Subcutaneous adipose tissue (tissue), 4 donors: ENCODE results near the gene SLC22A16. TPM values are rescaled to one million over a fixed set of nuclear protein-coding genes. Genes with fewer than 3 reads are reported as not detected.

Experiments used
- CTCF ChIP-seq: fragments of 450-650 bp; IDR thresholded peaks from one replicate; pipeline ENCODE4 v1.5.1; 2016; ENCODE audit warnings: low read depth, mild to moderate bottlenecking, control low read depth, antibody characterized with exemption, moderate library complexity
- total RNA-seq, 4 donors: library from RNA; depleted of rRNA; stranded (reverse); fragments of >200 nt; gene quantifications; one replicate each; pipeline ENCODE4 v1.1.0, GENCODE V29; 2016

The SLC22A16 gene
- total RNA-seq, result 1 to 10 TPM in 3 of 4 donors, not detected in 1; 2.2 to 9.3 (median 4.2) TPM

- TF ChIP-seq CTCF, result no peak
Observed at GRCh38 chr6:110476046-110476849, at the start of gene SLC22A16. Gene SLC22A16, minus strand, starts transcription at chr6:110476613. Its CDS starts 39 bp downstream, at chr6:110476574.

GRCh38 chr6:110525001-110525400 is 48.6 kb upstream of the SLC22A16 start:
- TF ChIP-seq CTCF, result no peak

GRCh38 chr6:110524305-110524704 is 47.9 kb upstream of the SLC22A16 start:
- TF ChIP-seq CTCF, result no peak

GRCh38 chr6:110523451-110524021 is 47.1 kb upstream of the SLC22A16 start:
- TF ChIP-seq CTCF, result no peak

GRCh38 chr6:110522427-110522826 is 46.0 kb upstream of the SLC22A16 start:
- no peak for TF ChIP-seq CTCF

GRCh38 chr6:110520992-110521543 is 44.7 kb upstream of the SLC22A16 start:
- TF ChIP-seq CTCF, result no peak
